ENCODE measurements around the gene SLC27A3.
A peak's percentile ranks its signal among the peaks of the same experiment; 100 is the strongest.

SLC27A3 gene

DNA sequence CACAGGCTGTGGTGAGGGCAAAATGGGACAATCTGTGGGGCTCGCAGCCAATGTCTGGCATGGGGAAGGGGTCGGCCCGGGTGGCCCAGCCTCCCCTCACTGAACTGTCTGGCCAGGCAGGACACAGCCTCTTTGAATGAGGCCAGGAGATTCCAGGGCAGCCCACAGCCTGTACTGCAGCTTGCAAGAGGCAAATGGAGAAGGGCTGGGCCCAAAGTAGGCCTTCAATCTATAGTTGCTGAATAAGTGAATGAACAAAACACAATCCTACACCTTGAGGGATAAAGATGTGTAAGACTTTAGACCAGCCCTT, 23.2 kb downstream of the SLC27A3 start:
- no peak for DNase-seq (ENCODE audit: low read depth)

- DNase-seq (ENCODE audit: low read depth), result no peak
These were observed 23.8 kb downstream of the SLC27A3 start for GRCh38 chr1:153799016-153799415.

DNA sequence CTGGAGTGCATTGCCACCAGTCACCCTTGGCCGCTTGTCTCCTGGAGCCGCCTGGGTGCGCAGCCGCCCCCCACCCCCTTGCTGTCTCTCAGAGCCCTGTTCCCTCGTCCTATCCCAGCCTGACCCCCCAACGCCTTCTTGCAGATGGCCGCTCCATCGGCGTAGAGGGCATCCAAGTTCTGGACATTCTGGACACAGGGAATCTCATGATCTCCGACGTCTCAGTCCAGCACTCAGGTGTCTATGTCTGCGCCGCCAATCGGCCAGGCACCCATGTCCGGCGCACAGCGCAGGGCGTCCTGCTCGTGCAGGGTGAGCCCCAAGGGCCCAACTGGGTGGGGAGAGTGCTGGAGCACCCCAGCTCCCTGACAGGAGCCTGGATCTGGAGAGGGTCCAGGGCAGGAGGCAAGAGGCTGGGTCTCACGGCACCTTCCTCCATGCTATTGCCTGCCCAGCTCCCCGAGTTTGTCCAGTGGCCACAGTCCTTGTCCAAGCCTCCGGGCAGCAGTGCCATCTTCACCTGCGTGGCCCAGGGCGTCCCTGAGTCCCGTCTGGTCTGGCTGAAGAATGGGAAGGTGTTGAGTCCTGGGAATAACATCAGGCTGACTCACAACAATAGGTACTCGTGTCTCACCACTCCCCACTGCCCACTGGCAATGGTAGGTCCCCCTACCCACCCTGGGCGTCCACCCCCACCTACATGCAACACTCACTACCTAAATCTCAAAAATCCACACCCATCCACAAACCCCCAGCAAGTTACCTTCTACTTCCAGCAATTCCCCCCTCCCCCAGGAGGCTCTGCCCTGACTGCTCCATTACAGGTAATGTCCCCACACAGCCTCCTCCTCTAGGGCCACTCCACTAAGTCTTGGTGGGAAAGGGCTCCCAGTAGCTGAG, 24.6 kb downstream of the SLC27A3 start:
- DNase-seq (ENCODE audit: low read depth), result no peak

GRCh38 chr1:153800516-153800915, 25.3 kb downstream of the SLC27A3 start:
- DNase-seq (ENCODE audit: low read depth), result no peak

DNA sequence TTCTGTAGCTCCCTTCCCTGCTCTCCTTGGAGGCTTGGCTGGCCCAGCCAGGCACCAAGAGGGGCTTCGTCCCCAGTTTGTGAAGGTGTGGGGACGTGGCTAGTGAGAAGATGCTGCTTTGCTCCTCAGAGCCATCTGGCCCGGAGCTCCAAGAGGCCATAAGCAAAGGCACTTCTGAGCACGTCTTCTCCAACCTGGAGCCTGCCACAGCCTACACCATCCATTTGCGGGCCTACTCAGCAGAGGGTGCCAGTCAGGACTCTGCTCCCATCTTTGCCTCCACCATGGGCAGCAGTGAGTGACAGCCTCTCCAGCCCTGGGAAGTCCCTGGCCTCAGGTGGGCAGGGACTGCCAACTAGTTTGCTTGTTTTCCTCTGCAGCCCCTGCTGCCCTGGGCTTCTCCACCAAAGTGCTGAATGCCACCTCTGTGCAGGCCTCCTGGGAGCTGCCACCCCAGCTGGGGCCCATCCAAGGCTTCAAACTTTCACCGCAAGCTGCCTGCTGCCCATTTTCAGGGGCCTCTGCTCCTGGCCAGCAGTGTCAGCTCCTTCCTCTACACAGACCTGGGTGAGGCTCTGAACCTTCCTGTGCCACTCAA, 25.9 kb downstream of the SLC27A3 start:
- no peak for DNase-seq (ENCODE audit: low read depth)

DNA sequence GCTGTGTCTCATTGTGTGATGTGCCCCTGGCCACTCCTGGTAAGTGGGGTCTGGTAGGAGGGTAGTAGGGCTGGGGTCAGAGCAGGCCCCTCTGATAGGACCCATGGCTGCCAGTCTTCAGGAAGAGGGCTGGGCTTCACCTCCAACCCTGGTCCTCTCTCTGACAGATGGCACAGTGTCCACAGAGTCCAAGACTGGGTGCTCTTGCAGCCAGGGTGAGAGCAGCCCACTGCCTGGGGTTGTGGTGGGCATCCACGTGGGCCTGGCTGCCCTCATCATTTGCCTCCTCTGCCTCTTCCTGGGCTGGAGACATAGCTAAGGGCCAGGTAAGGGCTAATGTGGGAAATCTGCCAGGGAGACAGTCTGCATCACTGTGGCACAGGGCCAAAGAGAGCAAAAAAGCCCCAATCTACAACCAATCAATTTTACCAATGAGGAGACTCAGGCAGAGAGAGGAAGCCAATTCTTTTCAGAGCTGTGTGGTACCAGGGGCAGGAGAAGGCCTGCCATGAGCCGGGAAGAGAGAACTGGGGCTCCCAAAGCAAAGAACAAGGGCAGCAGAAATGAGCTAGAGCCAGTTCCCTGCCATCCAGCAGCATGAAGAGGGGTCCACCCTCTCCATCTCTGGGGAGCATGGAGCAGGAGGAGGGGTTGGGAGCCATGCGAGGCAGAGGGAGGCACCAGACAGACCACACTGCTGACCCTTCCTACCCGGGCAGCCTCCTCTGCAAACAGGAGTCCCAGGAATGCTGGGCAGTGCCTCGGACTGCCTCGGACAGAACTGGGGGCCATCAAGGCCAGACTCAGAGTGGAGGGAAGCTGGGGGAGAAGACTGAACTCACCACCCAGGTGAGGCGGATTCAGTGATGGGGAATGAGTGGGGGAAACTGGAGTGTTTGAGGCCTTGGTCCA, 26.8 kb downstream of the SLC27A3 start:
- DNase-seq (ENCODE audit: low read depth), result no peak

DNA sequence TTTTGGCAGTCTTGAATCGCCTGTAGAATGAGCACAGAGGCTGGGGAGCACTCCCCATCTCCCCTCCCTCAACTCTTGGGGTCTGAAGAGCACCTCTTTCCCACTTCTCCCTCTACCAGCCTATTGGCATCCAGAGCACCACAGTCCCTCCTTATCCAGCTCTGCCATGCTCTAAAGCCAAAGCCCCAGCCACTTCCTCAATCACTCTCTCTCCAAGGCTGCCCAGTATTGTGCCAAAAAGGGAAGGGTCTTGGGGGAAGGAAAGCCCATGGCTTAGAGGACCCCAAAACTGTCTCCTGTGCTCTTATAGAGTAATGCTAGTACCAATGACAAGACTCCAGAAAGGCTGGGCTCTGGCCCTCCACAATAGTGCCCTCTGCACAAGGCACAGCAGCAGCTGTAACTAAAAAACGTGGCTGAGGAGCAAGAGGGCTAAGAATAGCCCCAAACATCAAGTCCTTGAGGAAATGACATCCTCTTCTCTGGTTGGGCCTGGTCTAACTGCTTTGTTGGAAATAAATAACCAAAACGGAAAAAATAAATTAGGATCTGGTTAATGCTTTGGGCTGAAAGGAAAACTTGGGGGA, 28.4 kb downstream of the SLC27A3 start:
- no peak for DNase-seq (ENCODE audit: low read depth)

DNA sequence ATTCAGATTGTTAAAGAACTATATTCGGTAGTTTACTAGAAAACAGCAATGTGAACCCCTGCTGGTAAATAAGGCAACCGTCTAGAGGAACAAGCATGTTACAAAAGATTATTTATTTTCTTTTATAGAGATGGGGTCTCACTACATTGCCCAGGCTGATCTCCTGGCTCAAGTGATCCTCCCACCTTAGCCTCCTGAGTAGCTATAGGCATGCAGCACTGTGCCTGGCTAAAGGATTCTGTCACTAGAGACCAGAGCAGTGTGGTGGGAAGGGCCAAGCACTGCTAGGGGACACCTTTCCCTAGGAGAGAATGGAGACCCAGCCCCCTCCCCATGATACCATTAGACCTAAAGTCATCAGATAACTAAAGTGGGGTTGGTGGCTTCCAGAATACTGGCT, 28.9 kb downstream of the SLC27A3 start:
- DNase-seq (ENCODE audit: low read depth), result no peak

- DNase-seq (ENCODE audit: low read depth), result peak; percentile 30
These were observed 30.0 kb downstream of the SLC27A3 start for GRCh38 chr1:153805042-153805745.

DNA sequence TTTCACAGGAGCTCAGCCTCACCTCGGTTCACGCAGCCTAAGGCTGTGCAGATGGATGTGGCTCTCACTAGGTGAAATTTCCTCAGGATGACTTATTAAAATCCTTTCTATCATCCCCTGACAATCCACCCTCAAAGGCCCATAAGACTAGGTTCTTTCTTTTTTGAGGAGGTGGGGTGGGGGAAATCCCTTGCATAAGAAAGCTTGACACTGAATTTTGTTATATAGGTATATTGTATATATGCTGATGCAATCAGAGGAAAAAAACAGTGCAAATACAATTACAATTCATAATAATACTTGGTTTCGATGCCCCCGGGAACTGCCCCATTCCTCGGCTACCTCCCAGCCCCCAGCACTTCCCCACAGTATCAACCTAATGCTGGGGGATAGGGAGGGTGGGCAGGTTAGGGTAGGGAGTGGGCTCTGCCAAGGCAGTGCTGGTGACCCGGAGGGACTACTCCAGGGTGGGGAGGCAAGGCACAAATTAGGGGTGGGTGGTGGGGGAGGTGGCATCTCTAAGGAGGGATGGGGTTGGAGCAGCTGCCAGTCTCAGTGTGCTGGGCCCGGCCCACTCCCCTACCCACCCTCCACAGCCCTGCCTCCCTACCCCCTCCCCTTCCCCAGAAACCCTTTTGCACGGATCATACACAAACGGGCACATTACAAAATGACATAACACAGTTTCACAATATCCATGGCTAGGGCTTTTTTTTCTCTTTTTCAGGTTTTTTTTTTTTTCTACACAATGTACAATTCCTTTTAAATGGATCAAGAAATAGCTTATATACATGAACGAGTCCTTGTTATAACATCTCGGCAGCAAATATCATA, 30.9 kb downstream of the SLC27A3 start:
- no peak for DNase-seq (ENCODE audit: low read depth)

DNA sequence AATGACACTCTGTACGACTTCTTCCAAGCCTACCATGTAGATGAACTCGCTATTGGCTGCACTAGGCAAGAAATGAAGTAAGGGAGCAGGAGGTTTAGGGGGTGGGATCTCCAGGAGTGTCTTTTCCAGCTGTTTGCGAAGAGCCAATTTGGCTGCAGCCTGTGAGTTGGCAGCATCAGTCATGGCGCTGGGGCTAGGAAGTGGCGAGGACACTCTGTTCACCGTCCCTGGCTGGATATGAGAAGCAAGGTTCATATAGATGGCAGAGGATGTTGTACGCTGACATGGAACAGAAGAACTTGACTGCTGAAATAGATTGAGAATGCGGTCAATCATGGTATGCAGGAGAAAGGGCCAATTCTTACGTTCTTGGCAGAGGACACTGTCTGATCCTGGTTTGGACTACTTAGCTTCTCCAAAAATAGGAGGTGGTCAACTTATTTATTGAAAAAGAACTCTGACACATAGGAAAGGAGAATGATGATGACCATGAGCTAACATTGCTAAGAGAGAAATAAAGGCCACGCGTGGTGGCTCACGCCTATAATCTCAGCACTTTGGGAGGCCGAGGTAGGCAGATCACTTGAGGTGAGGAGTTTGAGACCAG, 41.2 kb downstream of the SLC27A3 start:
- DNase-seq (ENCODE audit: low read depth), result no peak

- no peak for DNase-seq (ENCODE audit: low read depth)
These were observed 43.7 kb downstream of the SLC27A3 start for GRCh38 chr1:153818876-153819275.

- no peak for DNase-seq (ENCODE audit: low read depth)
These were observed 52.2 kb downstream of the SLC27A3 start for GRCh38 chr1:153827168-153827964.
